Mesothelial cell of epicardium (in vitro differentiated cells): Measurements from ENCODE around the gene CYTH3. TPM values are rescaled to one million over a fixed set of nuclear protein-coding genes. Genes with fewer than 3 reads are reported as not detected.
A peak's percentile ranks its signal among the peaks of the same experiment; 100 is the strongest.
"Not testable (repeated sequence)": the region's sequence is repeated elsewhere in the genome, so short reads cannot be mapped to it uniquely, and the experiment has no call there.

Experiments
- DNase-seq, 2 experiments: peaks; one replicate each; pipeline ENCODE4 v3.0.0; 2021; ENCODE audit warnings: low spot score in 2 of 2; ENCODE audit not compliant: unreplicated experiment in 2 of 2
- H3K27ac Mint-ChIP-seq: 2 replicates; pipeline ENCODE4 v1.8.0; 2021; ENCODE audit warnings: mixed read lengths
- H3K27me3 Mint-ChIP-seq: 2 replicates; pipeline ENCODE4 v1.8.0; 2021; ENCODE audit warnings: low read depth, mixed read lengths
- H3K36me3 Mint-ChIP-seq: 2 replicates; pipeline ENCODE4 v1.8.0; 2021; ENCODE audit warnings: mixed read lengths
- H3K4me1 Mint-ChIP-seq: 2 replicates; pipeline ENCODE4 v1.8.0; 2021; ENCODE audit warnings: mixed read lengths
- H3K4me3 Mint-ChIP-seq: 2 replicates; pipeline ENCODE4 v1.8.0; 2021; ENCODE audit warnings: mild to moderate bottlenecking, moderate library complexity, mixed read lengths
- H3K9me3 Mint-ChIP-seq: 2 replicates; pipeline ENCODE4 v1.8.0; 2021; ENCODE audit warnings: mixed read lengths
- total RNA-seq: library from RNA; stranded (reverse); gene quantifications from 3 replicates; pipeline ENCODE4 v1.2.1, GENCODE V29; 2021
- TF ChIP-seq, protein P1 (sequence below): fragments of 200-600 bp; sonication (generic); IDR thresholded peaks from one replicate; pipeline ENCODE4 v1.5.0; 2021; ENCODE audit warnings: antibody characterized with exemption; ENCODE audit not compliant: unreplicated experiment

CYTH3 gene
- total RNA-seq, 1 donor from 2014 or later: 29.2 TPM

DNA sequence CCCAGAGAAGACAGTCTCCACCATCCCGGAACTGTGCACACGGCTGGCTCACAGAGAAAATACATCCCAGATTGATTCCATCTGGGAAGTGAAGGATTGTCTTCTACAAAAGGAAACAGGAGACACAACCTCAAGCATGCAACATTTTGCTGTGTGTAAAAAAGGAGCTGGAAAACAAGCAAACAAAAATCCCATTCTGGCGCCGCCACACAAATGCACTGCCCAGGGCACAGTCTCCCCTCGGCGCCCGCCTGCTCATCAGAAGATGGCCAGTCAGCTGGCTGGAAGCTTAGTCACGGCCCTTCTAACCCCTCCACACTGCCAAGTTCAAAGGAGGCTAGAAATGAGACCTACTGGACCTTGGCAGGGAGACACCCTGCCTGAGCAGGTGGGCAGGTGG, 14.1 kb upstream of the CYTH3 start:
- Mint-ChIP-seq H3K9me3 (peaks cover 4% of the 10 kb centered on the region), H3K27ac (peak overlapping the region; percentile 39), H3K4me1 (peaks cover 5% of the 10 kb centered on the region), H3K27me3 (no peaks in the 10 kb centered on the region), H3K4me3 (no peak overlapping the region), H3K36me3 (no peaks in the 10 kb centered on the region)
- TF ChIP-seq, protein P1, sequence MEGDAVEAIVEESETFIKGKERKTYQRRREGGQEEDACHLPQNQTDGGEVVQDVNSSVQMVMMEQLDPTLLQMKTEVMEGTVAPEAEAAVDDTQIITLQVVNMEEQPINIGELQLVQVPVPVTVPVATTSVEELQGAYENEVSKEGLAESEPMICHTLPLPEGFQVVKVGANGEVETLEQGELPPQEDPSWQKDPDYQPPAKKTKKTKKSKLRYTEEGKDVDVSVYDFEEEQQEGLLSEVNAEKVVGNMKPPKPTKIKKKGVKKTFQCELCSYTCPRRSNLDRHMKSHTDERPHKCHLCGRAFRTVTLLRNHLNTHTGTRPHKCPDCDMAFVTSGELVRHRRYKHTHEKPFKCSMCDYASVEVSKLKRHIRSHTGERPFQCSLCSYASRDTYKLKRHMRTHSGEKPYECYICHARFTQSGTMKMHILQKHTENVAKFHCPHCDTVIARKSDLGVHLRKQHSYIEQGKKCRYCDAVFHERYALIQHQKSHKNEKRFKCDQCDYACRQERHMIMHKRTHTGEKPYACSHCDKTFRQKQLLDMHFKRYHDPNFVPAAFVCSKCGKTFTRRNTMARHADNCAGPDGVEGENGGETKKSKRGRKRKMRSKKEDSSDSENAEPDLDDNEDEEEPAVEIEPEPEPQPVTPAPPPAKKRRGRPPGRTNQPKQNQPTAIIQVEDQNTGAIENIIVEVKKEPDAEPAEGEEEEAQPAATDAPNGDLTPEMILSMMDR: no peak
- DNase-seq: no peak

GRCh38 chr7:6284461-6285360, 12.3 kb upstream of the CYTH3 start:
- TF ChIP-seq, protein P1: no peak
- H3K36me3 Mint-ChIP-seq: no peaks in the 10 kb centered on the region
- no peak overlapping the region for H3K4me3 Mint-ChIP-seq
- peaks cover 5% of the 10 kb centered on the region for H3K4me1 Mint-ChIP-seq
- DNase-seq: no peak
- H3K27ac Mint-ChIP-seq: no peak overlapping the region
- H3K27me3 Mint-ChIP-seq: no peaks in the 10 kb centered on the region
- H3K9me3 Mint-ChIP-seq: peaks cover 4% of the 10 kb centered on the region

GRCh38 chr7:6284055-6284400, 11.6 kb upstream of the CYTH3 start:
- peaks cover 4% of the 10 kb centered on the region for H3K9me3 Mint-ChIP-seq
- DNase-seq: no peak
- no peaks in the 10 kb centered on the region for H3K27me3 Mint-ChIP-seq
- H3K36me3 Mint-ChIP-seq: no peaks in the 10 kb centered on the region
- peaks cover 5% of the 10 kb centered on the region for H3K4me1 Mint-ChIP-seq
- TF ChIP-seq, protein P1: no peak
- no peak overlapping the region for H3K4me3 Mint-ChIP-seq
- no peak overlapping the region for H3K27ac Mint-ChIP-seq

DNA sequence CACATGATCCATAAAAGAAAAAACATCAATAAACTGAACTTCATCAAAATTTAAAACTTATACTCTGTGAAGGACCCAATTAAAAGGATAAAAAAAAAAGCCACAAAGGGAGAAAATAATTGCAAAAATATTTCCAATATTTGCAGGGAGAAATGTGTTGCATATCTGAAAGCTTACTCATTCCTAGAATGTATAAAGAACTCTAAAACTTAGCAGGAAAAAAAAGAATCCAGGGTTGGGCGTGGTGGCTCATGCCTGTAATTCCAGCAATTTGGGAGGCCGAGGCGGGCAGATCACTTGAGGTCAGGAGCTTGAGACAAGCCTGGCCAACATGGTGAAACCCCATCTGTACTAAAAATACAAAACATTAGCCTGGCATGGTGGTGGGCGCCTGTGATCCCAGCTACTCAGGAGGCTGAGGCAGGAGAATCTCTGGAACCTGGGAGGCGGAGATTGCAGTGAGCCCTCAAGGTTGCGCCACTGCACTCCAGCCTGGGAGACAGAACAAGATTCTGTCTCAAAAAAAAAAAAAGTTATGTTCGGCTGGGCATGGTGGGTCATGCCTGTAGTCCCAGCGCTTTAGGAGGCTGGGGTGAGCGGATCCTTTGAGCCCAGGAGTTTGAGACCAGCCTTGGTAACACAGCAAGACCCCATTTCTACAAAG, 11.1 kb upstream of the CYTH3 start:
- H3K27ac Mint-ChIP-seq: peak overlapping the region; percentile 59
- not testable (repeated sequence) for H3K4me3 Mint-ChIP-seq, H3K27me3 Mint-ChIP-seq, H3K4me1 Mint-ChIP-seq, H3K9me3 Mint-ChIP-seq, H3K36me3 Mint-ChIP-seq, DNase-seq

- H3K27ac Mint-ChIP-seq: no peak overlapping the region
- no peak for DNase-seq
- TF ChIP-seq, protein P1: no peak
- peaks cover 18% of the 10 kb centered on the region for H3K4me1 Mint-ChIP-seq
- no peaks in the 10 kb centered on the region for H3K27me3 Mint-ChIP-seq
- H3K36me3 Mint-ChIP-seq: no peaks in the 10 kb centered on the region
- H3K9me3 Mint-ChIP-seq: peaks cover 4% of the 10 kb centered on the region
- H3K4me3 Mint-ChIP-seq: no peak overlapping the region
Measured at GRCh38 chr7:6279937-6280336, 7.5 kb upstream of the CYTH3 start.

DNA sequence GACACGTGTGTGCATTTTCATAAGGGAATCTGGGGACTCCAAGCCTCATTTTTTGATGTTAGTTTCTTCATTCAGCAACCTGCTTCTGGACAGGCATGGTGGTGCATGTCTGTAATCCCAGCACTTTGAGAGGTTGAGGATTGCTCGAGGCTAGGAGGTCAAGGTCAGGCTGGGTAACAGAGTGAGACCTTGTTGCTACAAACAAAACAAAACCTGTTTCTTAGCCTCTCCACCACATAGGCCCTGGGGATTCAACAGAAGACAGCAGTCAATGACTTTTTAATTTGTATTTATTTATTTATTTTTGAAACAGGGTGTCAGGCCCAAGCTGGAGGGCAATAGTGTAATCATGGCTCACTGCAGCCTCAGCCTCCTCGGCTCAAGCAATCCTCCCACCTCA, 6.9 kb upstream of the CYTH3 start:
- H3K4me1 Mint-ChIP-seq: peaks cover 23% of the 10 kb centered on the region
- H3K4me3 Mint-ChIP-seq: no peak overlapping the region
- H3K27me3 Mint-ChIP-seq: no peaks in the 10 kb centered on the region
- DNase-seq: no peak
- TF ChIP-seq, protein P1: no peak
- H3K27ac Mint-ChIP-seq: no peak overlapping the region
- H3K36me3 Mint-ChIP-seq: no peaks in the 10 kb centered on the region
- H3K9me3 Mint-ChIP-seq: peaks cover 3% of the 10 kb centered on the region
